GM23248 (cell line): ENCODE data around the gene NUP42. TPM values are rescaled to one million over a fixed set of nuclear protein-coding genes. Genes with fewer than 3 reads are reported as not detected.
"Not testable (repeated sequence)": the region's sequence is repeated elsewhere in the genome, so short reads cannot be mapped to it uniquely, and the experiment has no call there.

Source experiments
- DNase-seq: peaks from one replicate; pipeline ENCODE4 v3.0.0-alpha.2; 2015
- H2AFZ ChIP-seq: fragments of 200-600 bp; sonication (generic); 2 replicates; pipeline ENCODE4 v1.6.1; 2016; ENCODE audit warnings: antibody characterized with exemption
- H3F3A ChIP-seq: fragments of 200-600 bp; sonication (generic); 2 replicates; pipeline ENCODE4 v1.6.1; 2016; ENCODE audit warnings: mild to moderate bottlenecking, antibody characterized with exemption, mixed run types; ENCODE audit not compliant: insufficient read depth
- H3K27ac ChIP-seq: fragments of 200-600 bp; sonication (generic); 2 replicates; pipeline ENCODE4 v1.5.1; 2016; ENCODE audit warnings: mild to moderate bottlenecking
- H3K27me3 ChIP-seq: fragments of 200-600 bp; sonication (generic); replicated peaks from 2 replicates; pipeline ENCODE4 v1.6.1; 2016; ENCODE audit warnings: mild to moderate bottlenecking; ENCODE audit not compliant: insufficient read depth
- H3K36me3 ChIP-seq: fragments of 200-600 bp; sonication (generic); 2 replicates; pipeline ENCODE4 v1.6.1; 2016; ENCODE audit warnings: low read depth, mild to moderate bottlenecking
- H3K4me1 ChIP-seq: fragments of 200-600 bp; sonication (generic); 2 replicates; pipeline ENCODE4 v1.6.1; 2016; ENCODE audit warnings: mild to moderate bottlenecking; ENCODE audit not compliant: insufficient read depth
- H3K4me2 ChIP-seq: fragments of 200-600 bp; sonication (generic); one replicate; pipeline ENCODE4 v1.6.1; 2016; ENCODE audit warnings: mild to moderate bottlenecking; ENCODE audit not compliant: unreplicated experiment
- H3K4me3 ChIP-seq: fragments of 200-600 bp; sonication (generic); 2 replicates; pipeline ENCODE4 v1.5.1; 2016; ENCODE audit warnings: mild to moderate bottlenecking
- H3K79me2 ChIP-seq: fragments of 200-600 bp; sonication (generic); 2 replicates; pipeline ENCODE4 v1.6.1; 2016; ENCODE audit warnings: mild to moderate bottlenecking; ENCODE audit not compliant: insufficient read depth
- H3K9ac ChIP-seq: fragments of 200-600 bp; sonication (generic); 2 replicates; pipeline ENCODE4 v1.6.1; 2016; ENCODE audit warnings: mild to moderate bottlenecking
- H3K9me2 ChIP-seq: fragments of 200-600 bp; sonication (generic); 2 replicates; pipeline ENCODE4 v1.6.1; 2016; ENCODE audit warnings: mixed run types, mild to moderate bottlenecking, moderate library complexity; ENCODE audit not compliant: insufficient read depth
- H3K9me3 ChIP-seq: fragments of 200-600 bp; sonication (generic); one replicate; pipeline ENCODE4 v1.6.1; 2017; ENCODE audit warnings: low read depth
- H4K20me1 ChIP-seq: fragments of 200-600 bp; sonication (generic); 2 replicates; pipeline ENCODE4 v1.6.0; 2016; ENCODE audit not compliant: insufficient read depth
- EZH2 ChIP-seq: fragments of 200-600 bp; sonication (generic); IDR thresholded peaks from 2 replicates; pipeline ENCODE4 v1.6.1; 2018; ENCODE audit warnings: antibody characterized with exemption, mild to moderate bottlenecking; ENCODE audit not compliant: insufficient read depth, poor library complexity, severe bottlenecking
- EZH2phosphoT487 ChIP-seq: fragments of 200-600 bp; sonication (generic); IDR thresholded peaks from 2 replicates; pipeline ENCODE4 v1.6.1; 2018; ENCODE audit warnings: antibody characterized with exemption, moderate library complexity, mild to moderate bottlenecking, low read depth; ENCODE audit not compliant: insufficient read depth
- WGBS, 2 experiments: methylation state at CpG; one replicate each; pipeline ENCODE4 v1.1.6; 2015 to 2017; ENCODE audit warnings: low lambda C conversion rate in 2 of 2, low coverage in 1 of 2; ENCODE audit errors: missing lambda C conversion rate in 2 of 2; 5-methylcytosine and 5-hydroxymethylcytosine counted together
- in situ Hi-C: fragments of 300-500 bp; cut with MboI; formaldehyde crosslinking; loops from 2 replicates; pipeline ENCODE4 v1.15.0; 2020
- polyA plus RNA-seq: library from polyadenylated mRNA; unstranded; fragments of >200 nt; fragmentation: Nextera tagmentation; extraction: Ambion mirVana; gene quantifications from 2 replicates; pipeline ENCODE4 v1.2.1, GENCODE V29; 2016
- total RNA-seq: library from RNA; depleted of rRNA; stranded (reverse); fragments of >200 nt; shearing (Covaris generic); gene quantifications from 2 replicates; pipeline ENCODE4 v1.2.3, GENCODE V29; 2014

The NUP42 gene
- total and polyA plus RNA-seq, 2 experiments from 2014 or later: 27.1 to 34.2 TPM

- WGBS, 2 experiments: 74 to 75% methylated on average over 10 of the region's 10 CpGs
- Histone ChIP-seq H3F3A (no peaks in the 10 kb centered on the region), H3K4me3 (no peak overlapping the region), H3K79me2 (no peaks in the 10 kb centered on the region), H2AFZ (no peak overlapping the region), H3K4me2 (no peak overlapping the region), H3K27ac (no peak overlapping the region), H4K20me1 (no peaks in the 10 kb centered on the region), H3K36me3 (no peaks in the 10 kb centered on the region), H3K9ac (no peak overlapping the region), H3K4me1 (no peaks in the 10 kb centered on the region), H3K9me2 (no peaks in the 10 kb centered on the region), H3K27me3 (no peaks in the 10 kb centered on the region), H3K9me3 (no peaks in the 10 kb centered on the region)
- in situ Hi-C loops: no loop called here
- DNase-seq: no peak
- TF ChIP-seq EZH2 (no peak), EZH2phosphoT487 (no peak)
Measured at GRCh38 chr7:23220690-23221305, 39.0 kb downstream of the NUP42 start.

GRCh38 chr7:23222439-23223030 lies 40.7 kb downstream of the NUP42 start:
- no peak for DNase-seq
- H4K20me1 ChIP-seq: no peaks in the 10 kb centered on the region
- H3K79me2 ChIP-seq: no peaks in the 10 kb centered on the region
- H3K9me3 ChIP-seq: no peaks in the 10 kb centered on the region
- H3K27me3 ChIP-seq: no peaks in the 10 kb centered on the region
- H3K9ac ChIP-seq: no peak overlapping the region
- H3K4me2 ChIP-seq: no peak overlapping the region
- no peaks in the 10 kb centered on the region for H3K4me1 ChIP-seq
- 26 to 34% methylated on average over 5 of the region's 5 CpGs for WGBS, 2 experiments
- no peaks in the 10 kb centered on the region for H3K36me3 ChIP-seq
- H3K9me2 ChIP-seq: no peaks in the 10 kb centered on the region
- no peaks in the 10 kb centered on the region for H3F3A ChIP-seq
- no peak overlapping the region for H2AFZ ChIP-seq
- in situ Hi-C loops: no loop called here
- H3K27ac ChIP-seq: no peak overlapping the region
- H3K4me3 ChIP-seq: no peak overlapping the region
- TF ChIP-seq EZH2: no peak
- no peak for TF ChIP-seq EZH2phosphoT487

- H3K4me3 ChIP-seq, H3F3A ChIP-seq, H4K20me1 ChIP-seq, H3K36me3 ChIP-seq, DNase-seq, H3K9me3 ChIP-seq, H3K27me3 ChIP-seq, in situ Hi-C loops, H3K9ac ChIP-seq, H3K79me2 ChIP-seq, H3K27ac ChIP-seq, H3K4me1 ChIP-seq, H3K9me2 ChIP-seq, H3K4me2 ChIP-seq, H2AFZ ChIP-seq: not testable (repeated sequence)
- 59 to 76% methylated on average over 4 of the region's 4 CpGs for WGBS, 2 experiments
Measured at GRCh38 chr7:23224364-23224763, 42.5 kb downstream of the NUP42 start.

GRCh38 chr7:23226844-23227450 lies 45.1 kb downstream of the NUP42 start:
- no peak for DNase-seq
- H3K9me3 ChIP-seq: no peaks in the 10 kb centered on the region
- 60 to 61% methylated on average over 4 of the region's 4 CpGs for WGBS, 2 experiments
- H3K4me1 ChIP-seq: no peaks in the 10 kb centered on the region
- H3F3A ChIP-seq: no peaks in the 10 kb centered on the region
- no peak overlapping the region for H3K27ac ChIP-seq
- H3K9me2 ChIP-seq: no peaks in the 10 kb centered on the region
- no peak overlapping the region for H3K4me2 ChIP-seq
- TF ChIP-seq EZH2phosphoT487 (no peak), EZH2 (no peak)
- H3K9ac ChIP-seq: no peak overlapping the region
- H4K20me1 ChIP-seq: no peaks in the 10 kb centered on the region
- in situ Hi-C loops: loop anchor here (25.0 kb wide), 1 partner anchor 690 kb away; no protein-coding TSS in a partner anchor
- H3K36me3 ChIP-seq: no peaks in the 10 kb centered on the region
- H2AFZ ChIP-seq: no peak overlapping the region
- H3K79me2 ChIP-seq: no peaks in the 10 kb centered on the region
- no peaks in the 10 kb centered on the region for H3K27me3 ChIP-seq
- no peak overlapping the region for H3K4me3 ChIP-seq
